K562 treated with DMSO at 1 percent for 4 hours (cell line): ENCODE results near the gene CTBP2. TPM values are rescaled to one million over a fixed set of nuclear protein-coding genes. Genes with fewer than 3 reads are reported as not detected.

ENCODE experiments used
- total RNA-seq: library from RNA; unstranded; fragments of 300-600 nt; gene quantifications from 2 replicates; pipeline ENCODE4 v1.2.3, GENCODE V29; 2022; ENCODE audit not compliant: insufficient read depth

CTBP2 gene
- 5.5 TPM in 1 of 2 replicates, not detected in the other for total RNA-seq

DNA sequence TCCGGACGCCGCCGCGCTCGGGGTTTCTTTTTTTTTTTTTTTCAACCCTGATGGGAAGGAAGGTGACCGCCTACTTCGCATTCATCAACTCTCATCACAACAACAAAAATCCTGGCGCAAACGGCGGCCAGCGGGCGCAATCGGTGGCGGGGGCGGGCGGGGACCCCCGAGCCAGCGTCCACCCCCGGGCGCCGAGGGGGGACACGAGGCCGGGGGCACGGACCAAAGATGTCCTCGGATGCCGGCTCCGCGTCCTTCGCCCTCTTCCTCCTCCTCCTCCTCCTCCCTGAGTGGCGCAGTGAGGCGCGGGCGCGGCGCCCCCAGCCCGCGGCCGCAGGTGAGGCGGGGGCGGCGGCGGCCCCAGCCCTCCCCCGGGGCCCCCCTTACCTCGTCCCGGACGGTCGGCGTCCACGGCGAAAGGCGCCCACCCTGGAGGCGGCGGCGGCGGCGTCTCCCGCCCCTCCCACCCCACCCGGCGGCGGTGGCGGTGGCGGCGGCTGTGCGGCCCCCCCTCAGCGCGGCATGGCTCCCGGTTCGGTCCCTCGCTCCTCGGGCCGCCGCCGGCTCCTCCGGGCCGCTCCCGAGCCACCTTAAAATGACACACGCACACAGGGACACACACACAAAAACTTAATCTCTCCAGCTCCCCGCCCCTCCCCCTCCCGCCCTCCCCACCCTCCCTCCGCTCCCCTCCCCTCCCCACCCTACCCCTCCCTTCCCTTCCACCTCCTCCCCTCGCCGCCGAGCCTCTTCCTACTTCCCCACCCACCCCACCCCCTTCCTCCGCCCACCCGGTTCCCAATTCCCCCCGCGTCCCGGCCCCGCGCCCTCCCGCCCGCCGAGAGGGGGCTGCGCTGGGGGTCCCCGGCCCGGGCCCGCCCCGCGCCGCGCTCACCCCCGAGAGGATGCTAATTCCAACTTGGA is at the start of gene CTBP2:
CTBP2 (minus strand) TSS at position 632 of the 924 bp plus-strand sequence.

DNA sequence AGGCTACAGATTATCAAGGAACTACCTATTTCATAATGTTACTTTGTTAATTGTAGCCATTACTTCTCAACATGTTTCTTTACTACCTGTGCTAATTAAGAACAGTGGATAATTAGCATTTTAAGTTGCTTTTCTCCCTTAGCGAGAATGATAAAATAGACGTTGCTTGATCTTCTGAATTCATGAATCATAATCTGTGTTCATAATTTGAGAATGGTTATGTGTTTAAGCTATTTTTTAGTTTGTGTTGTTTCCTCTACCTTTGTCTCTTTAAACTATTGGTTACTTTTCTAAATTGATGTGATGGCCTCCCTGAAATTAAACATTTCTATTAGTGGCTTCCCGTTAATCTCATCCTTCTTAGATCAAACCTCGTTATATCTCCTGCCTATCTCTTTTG is 218.5 kb downstream of the CTBP2 start, which contains the start of gene ZRANB1:
ZRANB1 (plus strand) TSS at position 301 of the 400 bp plus-strand sequence. CDS start 371 bp downstream, outside the sequence.

Other genes with a start within 250 kb of the CTBP2 start
- gene ZRANB1, start 218.4 kb downstream of the CTBP2 start, total RNA-seq = 0.42 and 0.46 TPM in 2 replicates